HUES48 (cell line): ENCODE measurements around the gene GNG12.

Source experiments
- H3K27ac ChIP-seq: one replicate; pipeline ENCODE4 v1.7.0; 2013; ENCODE audit warnings: low read depth, low read length, inconsistent platforms
- H3K27me3 ChIP-seq: 2 replicates; pipeline ENCODE4 v1.6.1; 2013; ENCODE audit warnings: mild to moderate bottlenecking, low read length; ENCODE audit not compliant: control insufficient read depth, insufficient read depth
- H3K36me3 ChIP-seq: 2 replicates; pipeline ENCODE4 v1.6.1; 2013; ENCODE audit warnings: low read length; ENCODE audit not compliant: control insufficient read depth, insufficient read depth
- H3K4me1 ChIP-seq: 2 replicates; pipeline ENCODE4 v1.6.1; 2013; ENCODE audit warnings: mild to moderate bottlenecking, low read length; ENCODE audit not compliant: control insufficient read depth, insufficient read depth
- H3K4me3 ChIP-seq: 2 replicates; pipeline ENCODE4 v1.5.1; 2013; ENCODE audit warnings: mild to moderate bottlenecking, low read depth, low read length
- H3K9ac ChIP-seq: 2 replicates; pipeline ENCODE4 v1.6.1; 2013; ENCODE audit warnings: mild to moderate bottlenecking, low read depth, low read length, moderate library complexity
- H3K9me3 ChIP-seq: 2 replicates; pipeline ENCODE4 v1.6.1; 2013; ENCODE audit warnings: low read length; ENCODE audit not compliant: control insufficient read depth, insufficient read depth

GNG12 gene

DNA sequence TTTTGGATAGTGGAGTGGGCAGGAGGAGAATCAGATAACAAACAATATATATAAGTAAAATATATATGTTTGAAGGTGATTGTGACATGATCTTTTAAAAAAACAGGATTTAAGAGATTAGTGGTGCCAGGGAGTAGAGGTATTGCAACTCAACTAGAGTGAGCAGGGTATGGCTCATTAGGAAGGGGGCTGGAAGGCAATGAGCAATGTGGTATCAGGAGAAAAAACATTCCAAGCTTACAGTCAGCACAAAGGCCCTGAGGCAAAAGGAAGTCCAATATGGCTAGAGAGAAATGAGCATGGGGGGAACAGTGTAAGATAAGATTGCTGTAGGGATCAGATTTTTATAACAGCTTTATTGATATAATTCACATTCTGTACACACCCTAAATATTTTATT lies 153.6 kb downstream of the GNG12 start:
- no peak overlapping the region for H3K27ac ChIP-seq
- no peaks in the 10 kb centered on the region for H3K36me3 ChIP-seq
- H3K4me1 ChIP-seq = peaks cover 9% of the 10 kb centered on the region; the same call in 1 of the 2 replicates

DNA sequence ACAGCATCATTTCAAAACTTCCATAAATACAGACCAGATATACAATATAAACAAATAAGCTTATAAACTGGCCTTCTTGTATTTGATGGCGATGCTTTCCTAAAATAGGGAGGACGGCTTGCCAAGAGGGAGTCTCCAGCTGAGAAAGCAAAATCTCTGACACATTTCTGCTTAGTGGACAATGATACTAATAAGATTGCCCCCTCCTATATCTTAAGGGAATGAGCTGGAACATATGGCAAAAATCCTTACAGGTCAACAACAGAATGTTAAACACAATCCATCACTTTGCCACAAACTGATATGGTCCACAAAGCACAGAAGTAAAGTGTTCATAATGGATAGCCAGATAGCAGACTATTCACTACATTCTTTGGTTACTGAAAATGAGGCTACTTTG lies 155.3 kb downstream of the GNG12 start:
- no peak overlapping the region for H3K9ac ChIP-seq
- H3K4me1 ChIP-seq = no peaks in the 10 kb centered on the region
- H3K27me3 ChIP-seq = no peaks in the 10 kb centered on the region
- H3K36me3 ChIP-seq = no peaks in the 10 kb centered on the region
- H3K9me3 ChIP-seq = no peaks in the 10 kb centered on the region
- H3K27ac ChIP-seq = no peak overlapping the region
- H3K4me3 ChIP-seq = no peak overlapping the region

More for the DNA sequence above, 153.6 kb downstream of the GNG12 start:
- no peak overlapping the region for H3K4me3 ChIP-seq
- no peaks in the 10 kb centered on the region for H3K27me3 ChIP-seq
- no peak overlapping the region for H3K9ac ChIP-seq
- no peaks in the 10 kb centered on the region for H3K9me3 ChIP-seq

DNA sequence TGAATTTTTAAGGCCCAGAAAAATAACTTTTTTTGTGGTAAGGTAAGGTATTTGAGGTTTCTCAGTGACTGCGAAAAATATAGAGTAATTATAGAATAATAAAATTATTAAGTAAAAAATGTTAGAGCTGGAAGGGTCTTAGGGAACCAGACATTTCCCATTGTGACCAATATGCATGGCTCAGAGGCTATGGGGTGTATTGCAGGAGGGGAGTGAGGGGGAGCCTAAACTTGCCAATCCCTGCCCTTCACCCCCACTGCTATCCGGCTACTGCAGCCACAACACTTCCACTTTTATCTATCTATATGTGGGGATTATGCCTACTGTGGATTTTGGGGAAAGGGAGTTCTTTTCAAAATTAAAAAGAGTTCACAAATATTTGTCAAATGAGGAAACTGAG lies 155.9 kb downstream of the GNG12 start:
- Histone ChIP-seq H3K36me3 (no peaks in the 10 kb centered on the region), H3K27me3 (no peaks in the 10 kb centered on the region), H3K4me1 (no peaks in the 10 kb centered on the region), H3K9ac (no peak overlapping the region), H3K4me3 (no peak overlapping the region), H3K27ac (no peak overlapping the region), H3K9me3 (no peaks in the 10 kb centered on the region)

DNA sequence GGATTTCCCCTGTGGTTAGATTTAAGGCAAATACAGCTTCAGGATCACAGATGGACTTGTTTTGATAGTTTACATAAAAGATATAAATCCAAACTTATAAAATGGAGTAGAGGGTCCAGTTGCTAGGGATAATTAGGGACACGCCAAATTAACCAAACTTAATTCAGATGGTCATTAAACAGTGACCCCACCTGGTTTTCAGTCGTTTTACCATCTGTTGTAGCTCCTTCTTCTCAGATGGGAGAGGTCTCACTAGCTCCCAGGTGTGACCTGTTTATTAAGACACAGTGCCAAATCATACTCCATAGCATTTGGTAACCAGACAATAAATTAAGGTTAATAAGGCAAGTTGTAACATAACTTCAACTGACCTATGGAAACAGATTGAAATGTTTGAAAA lies 156.3 kb downstream of the GNG12 start:
- no peaks in the 10 kb centered on the region for H3K4me1 ChIP-seq
- H3K27ac ChIP-seq = no peak overlapping the region
- no peak overlapping the region for H3K4me3 ChIP-seq
- H3K9me3 ChIP-seq = no peaks in the 10 kb centered on the region
- H3K36me3 ChIP-seq = no peaks in the 10 kb centered on the region
- no peak overlapping the region for H3K9ac ChIP-seq
- no peaks in the 10 kb centered on the region for H3K27me3 ChIP-seq

DNA sequence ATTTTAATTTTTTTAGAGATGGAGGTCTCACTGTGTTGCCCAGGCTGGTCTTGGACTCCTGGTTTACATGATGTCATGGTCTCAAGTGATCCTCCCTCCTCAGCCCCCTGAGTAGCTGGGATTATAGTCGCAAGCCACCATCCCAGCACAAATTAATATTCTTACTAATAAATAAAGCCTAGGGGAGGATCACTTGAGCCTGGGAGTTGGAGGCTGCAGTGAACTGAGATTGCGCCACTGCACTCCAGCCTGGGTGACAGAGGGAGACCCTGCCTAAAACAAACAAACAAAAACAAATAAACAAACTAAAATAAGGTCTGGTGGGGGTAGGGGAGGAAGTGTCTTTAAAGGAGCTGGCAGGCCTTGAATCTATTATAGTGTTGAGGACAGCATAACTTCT lies 157.0 kb downstream of the GNG12 start:
- Histone ChIP-seq H3K9me3 (no peaks in the 10 kb centered on the region), H3K36me3 (no peaks in the 10 kb centered on the region), H3K27me3 (no peaks in the 10 kb centered on the region), H3K9ac (no peak overlapping the region), H3K27ac (no peak overlapping the region), H3K4me1 (no peaks in the 10 kb centered on the region), H3K4me3 (no peak overlapping the region)

DNA sequence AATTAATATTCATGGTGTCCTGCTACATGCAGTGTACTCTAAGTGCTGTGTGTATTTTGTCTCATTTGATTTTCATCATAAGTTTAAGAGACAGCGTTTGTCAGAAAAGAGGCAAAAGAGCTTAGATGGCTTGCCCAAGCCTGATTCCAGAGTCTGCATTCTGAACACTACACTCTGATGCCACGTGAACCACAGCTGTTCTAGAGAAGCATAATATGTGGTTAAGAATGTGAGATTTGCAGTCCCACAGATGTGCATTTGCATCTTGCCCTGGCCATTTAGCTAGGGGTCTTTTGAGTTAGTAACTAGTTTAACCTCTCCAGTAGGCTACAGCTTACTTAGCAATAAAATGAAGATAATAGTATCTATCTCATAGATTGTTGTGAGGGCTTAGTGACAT lies 157.5 kb downstream of the GNG12 start:
- no peak overlapping the region for H3K27ac ChIP-seq

DNA sequence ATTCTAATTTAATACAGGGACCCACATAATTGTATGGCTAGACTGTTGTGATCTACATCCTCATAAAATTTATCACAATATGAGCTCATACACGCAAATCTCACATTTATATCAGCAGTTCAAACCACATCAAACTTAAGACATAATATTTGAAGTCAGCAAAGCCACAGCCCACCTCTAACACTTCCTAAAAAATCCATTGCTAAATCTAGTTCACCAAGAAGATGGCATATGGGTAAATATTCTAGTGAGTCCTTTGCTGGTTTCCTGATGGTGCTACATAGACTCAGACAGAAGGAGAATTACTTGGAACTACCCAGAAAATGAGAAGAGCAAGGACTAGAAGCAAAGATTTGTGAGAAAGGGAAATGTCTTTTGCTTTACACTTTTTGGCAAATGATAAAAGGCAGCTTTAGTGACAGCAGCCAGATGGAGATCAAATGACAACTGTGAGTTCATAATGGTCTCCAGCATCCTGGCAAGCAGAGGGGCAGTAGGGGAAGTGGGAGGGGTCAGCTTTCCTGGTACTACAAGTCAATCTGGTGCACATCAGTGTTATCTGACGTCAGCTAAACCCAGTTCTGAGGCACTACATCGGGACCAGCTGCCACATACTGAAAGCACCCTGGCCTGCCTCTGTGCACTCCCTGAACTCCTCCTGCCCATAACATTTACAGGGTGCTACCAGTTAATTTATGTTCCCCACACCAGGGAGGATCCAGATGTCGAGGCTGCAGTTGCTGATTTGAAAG lies 158.8 kb downstream of the GNG12 start:
- Histone ChIP-seq H3K4me3 (no peak overlapping the region), H3K27ac (no peak overlapping the region), H3K4me1 (no peaks in the 10 kb centered on the region), H3K9me3 (no peaks in the 10 kb centered on the region), H3K27me3 (no peaks in the 10 kb centered on the region), H3K9ac (no peak overlapping the region), H3K36me3 (no peaks in the 10 kb centered on the region)

More for the DNA sequence above, 157.5 kb downstream of the GNG12 start:
- Histone ChIP-seq H3K4me3 (no peak overlapping the region), H3K9ac (no peak overlapping the region), H3K27me3 (no peaks in the 10 kb centered on the region), H3K9me3 (no peaks in the 10 kb centered on the region), H3K36me3 (no peaks in the 10 kb centered on the region), H3K4me1 (no peaks in the 10 kb centered on the region)

DNA sequence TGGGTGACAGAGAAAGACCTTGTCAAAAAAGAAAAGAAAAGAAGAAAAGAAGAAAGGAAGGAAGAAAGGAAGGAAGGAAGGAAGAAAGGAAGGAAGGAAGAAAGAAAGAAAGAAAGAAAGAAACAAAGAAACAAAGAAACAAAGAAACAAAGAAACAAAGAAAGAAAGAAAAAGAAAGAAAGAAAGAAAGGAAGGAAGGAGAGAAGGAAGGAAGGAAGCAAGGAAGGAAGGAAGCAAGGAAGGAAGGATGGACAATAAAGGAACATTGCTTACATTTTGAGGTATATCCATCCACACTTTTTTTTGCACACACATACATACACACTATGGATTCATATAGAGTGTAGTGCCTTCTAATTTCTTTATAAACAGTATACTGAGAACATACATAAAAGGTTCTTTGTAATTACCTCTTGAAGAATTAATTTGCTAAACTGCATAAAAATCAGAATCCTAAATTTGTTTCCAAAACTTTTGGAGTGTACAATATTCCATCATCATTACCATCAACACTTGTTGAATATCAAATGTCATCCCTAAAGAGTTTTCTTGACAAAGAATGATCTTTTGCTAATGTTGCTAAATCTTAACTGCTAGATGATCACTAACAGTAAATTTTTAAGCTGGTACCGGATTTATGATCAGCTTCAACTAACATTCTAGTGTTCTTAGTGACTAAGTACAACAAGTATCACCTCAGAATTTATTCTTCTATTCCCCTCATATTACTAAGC lies 159.6 kb downstream of the GNG12 start:
- H3K9ac ChIP-seq = no peak overlapping the region
- H3K36me3 ChIP-seq = no peaks in the 10 kb centered on the region
- H3K4me3 ChIP-seq = no peak overlapping the region
- H3K27ac ChIP-seq = no peak overlapping the region
- no peaks in the 10 kb centered on the region for H3K27me3 ChIP-seq
- no peaks in the 10 kb centered on the region for H3K9me3 ChIP-seq
- no peaks in the 10 kb centered on the region for H3K4me1 ChIP-seq

DNA sequence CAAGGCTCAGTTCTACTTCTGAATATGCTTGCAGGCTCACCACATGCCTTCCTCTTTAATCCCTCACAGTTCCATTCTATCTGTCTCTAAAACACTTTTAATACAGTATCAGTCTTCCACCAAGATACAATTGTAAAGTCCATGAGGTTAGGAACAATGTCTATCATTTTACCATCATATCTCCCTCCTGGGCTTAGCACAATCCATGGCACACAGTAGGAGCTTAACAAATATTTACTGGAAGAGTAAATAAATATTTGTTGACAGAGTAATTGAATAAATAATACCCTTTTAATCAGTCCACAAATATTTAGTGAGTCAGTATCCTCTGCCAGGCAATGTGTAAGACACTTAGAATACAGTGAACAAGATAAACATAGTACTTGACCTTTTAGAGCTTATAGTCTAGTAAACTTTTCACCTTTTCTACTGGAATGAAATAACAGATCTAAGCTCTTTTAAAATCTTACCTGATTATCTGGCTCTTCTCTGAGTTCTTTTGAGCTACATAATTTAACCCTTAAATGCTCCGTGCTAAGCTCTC lies 160.9 kb downstream of the GNG12 start:
- Histone ChIP-seq H3K9ac (no peak overlapping the region), H3K9me3 (no peaks in the 10 kb centered on the region), H3K27me3 (no peaks in the 10 kb centered on the region), H3K27ac (no peak overlapping the region), H3K4me3 (no peak overlapping the region), H3K4me1 (no peaks in the 10 kb centered on the region), H3K36me3 (no peaks in the 10 kb centered on the region)

DNA sequence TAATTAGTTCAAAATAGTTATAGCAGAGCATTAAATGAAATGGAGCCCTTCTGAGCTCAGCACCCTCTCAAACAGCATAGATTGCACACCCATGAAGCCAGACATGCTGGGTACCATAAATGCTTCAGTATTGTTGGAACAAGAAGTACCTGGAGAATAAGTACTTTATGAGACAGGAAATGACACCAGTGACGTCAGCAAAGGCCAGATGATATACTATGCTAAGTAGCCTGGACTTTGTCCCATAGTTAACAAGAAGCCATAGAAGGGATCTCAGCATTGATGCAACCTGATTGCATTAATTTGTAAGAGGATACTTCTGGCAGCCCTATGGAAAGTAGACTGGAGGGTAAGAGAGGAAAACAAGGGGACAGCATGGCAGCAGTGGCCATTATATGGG lies 164.6 kb downstream of the GNG12 start:
- Histone ChIP-seq H3K27ac (no peak overlapping the region), H3K4me3 (no peak overlapping the region), H3K27me3 (no peaks in the 10 kb centered on the region), H3K9me3 (no peaks in the 10 kb centered on the region), H3K9ac (no peak overlapping the region), H3K4me1 (no peaks in the 10 kb centered on the region), H3K36me3 (no peaks in the 10 kb centered on the region)

DNA sequence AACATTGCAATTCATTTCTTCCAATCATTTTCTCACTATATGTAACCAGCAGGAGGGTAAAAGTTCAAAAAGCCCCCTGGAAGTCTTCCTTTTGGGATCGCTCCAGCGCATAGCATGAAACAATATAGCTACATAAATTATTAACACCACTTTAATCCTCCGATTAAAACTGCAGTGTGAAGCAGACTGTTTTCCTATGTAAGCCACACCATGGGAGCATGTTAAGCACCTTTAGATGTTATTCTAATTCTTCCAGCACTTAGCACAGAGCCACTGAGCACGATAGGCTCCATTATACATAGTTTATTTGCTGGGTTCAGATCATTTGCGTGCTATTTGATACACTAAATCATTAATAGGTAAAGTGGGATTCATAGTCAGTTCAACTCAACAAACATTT lies 166.6 kb downstream of the GNG12 start:
- no peaks in the 10 kb centered on the region for H3K9me3 ChIP-seq
- no peaks in the 10 kb centered on the region for H3K4me1 ChIP-seq
- H3K9ac ChIP-seq = no peak overlapping the region
- no peak overlapping the region for H3K27ac ChIP-seq
- H3K36me3 ChIP-seq = no peaks in the 10 kb centered on the region
- H3K27me3 ChIP-seq = no peaks in the 10 kb centered on the region
- H3K4me3 ChIP-seq = no peak overlapping the region
